ENCODE measurements around the gene TNFRSF9.
"Not testable (repeated sequence)": the region's sequence is repeated elsewhere in the genome, so short reads cannot be mapped to it uniquely, and the experiment has no call there.

The TNFRSF9 gene

GRCh38 chr1:7921796-7922195 is 18.8 kb downstream of the TNFRSF9 start:
- H3K4me3 ChIP-seq (replicated peaks; ENCODE audit: low read depth, low read length): no peak overlapping the region
- DNase-seq (ENCODE audit: extremely low read depth, low read depth): no peak
- TF ChIP-seq, protein P1, sequence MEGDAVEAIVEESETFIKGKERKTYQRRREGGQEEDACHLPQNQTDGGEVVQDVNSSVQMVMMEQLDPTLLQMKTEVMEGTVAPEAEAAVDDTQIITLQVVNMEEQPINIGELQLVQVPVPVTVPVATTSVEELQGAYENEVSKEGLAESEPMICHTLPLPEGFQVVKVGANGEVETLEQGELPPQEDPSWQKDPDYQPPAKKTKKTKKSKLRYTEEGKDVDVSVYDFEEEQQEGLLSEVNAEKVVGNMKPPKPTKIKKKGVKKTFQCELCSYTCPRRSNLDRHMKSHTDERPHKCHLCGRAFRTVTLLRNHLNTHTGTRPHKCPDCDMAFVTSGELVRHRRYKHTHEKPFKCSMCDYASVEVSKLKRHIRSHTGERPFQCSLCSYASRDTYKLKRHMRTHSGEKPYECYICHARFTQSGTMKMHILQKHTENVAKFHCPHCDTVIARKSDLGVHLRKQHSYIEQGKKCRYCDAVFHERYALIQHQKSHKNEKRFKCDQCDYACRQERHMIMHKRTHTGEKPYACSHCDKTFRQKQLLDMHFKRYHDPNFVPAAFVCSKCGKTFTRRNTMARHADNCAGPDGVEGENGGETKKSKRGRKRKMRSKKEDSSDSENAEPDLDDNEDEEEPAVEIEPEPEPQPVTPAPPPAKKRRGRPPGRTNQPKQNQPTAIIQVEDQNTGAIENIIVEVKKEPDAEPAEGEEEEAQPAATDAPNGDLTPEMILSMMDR (IDR thresholded peaks at IDR 0.05; ENCODE audit: low read depth, low read length, missing control alignments): no peak

DNA sequence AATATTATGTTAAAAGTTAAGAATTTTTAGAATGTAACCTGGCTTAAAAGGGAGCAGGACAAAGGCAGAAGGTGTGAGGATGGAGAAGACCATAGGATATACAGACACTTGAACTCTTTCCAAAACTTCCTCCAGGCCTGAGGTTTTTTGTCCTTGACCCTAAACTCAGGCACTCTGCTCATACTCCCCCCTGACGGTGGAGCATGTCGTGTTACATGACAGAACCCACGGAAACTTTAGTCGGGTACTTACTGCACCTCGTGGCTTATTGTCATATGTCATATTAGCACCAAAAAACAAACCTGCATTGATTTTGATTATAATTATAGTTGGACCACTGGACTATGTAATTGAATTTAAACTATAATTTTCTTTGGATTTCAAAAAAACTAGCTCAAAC is 20.8 kb downstream of the TNFRSF9 start:
- TF ChIP-seq, protein P1 (IDR thresholded peaks at IDR 0.05; ENCODE audit: low read depth, low read length, missing control alignments): no peak
- DNase-seq (ENCODE audit: extremely low read depth, low read depth): no peak
- no peak overlapping the region for H3K4me3 ChIP-seq (replicated peaks; ENCODE audit: low read depth, low read length)

DNA sequence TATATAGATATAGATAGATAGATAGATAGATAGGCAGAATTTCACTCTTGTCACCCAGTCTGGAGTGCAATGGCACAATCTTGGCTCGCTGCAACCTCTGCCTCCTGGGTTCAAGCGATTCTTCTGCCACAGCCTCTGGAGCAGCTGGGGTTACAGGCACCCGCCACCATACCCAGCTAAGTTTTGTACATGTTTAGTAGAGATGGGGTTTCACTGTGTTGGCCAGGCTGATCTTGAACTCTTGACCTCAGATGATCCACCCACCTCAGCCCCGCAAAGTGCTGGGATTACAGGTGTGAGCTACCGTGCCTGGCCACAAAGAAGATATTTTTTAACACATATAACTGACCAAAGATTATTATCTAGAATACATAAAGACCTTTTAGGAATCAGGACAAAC is 22.7 kb downstream of the TNFRSF9 start:
- not testable (repeated sequence) for H3K4me3 ChIP-seq (replicated peaks; ENCODE audit: low read depth, low read length); DNase-seq (ENCODE audit: extremely low read depth, low read depth)

DNA sequence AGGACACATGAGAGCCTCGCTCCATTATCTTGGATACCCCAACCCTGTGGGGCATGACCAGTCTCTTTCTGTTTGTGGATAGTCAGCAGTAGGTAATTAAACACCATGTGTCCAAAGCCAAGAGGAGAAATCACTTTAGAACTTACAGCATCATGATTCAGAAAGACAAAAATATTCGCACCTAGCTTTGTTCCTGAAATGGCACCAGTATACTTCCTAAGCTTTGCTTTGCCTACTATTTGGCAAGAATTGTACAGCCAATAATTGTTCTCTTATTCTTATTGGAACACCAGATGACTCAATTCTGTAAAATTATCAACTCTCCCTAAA is 24.2 kb downstream of the TNFRSF9 start:
- TF ChIP-seq, protein P1 (IDR thresholded peaks at IDR 0.05; ENCODE audit: low read depth, low read length, missing control alignments): no peak
- no peak overlapping the region for H3K4me3 ChIP-seq (replicated peaks; ENCODE audit: low read depth, low read length)
- no peak for DNase-seq (ENCODE audit: extremely low read depth, low read depth)

- TF ChIP-seq, protein P1 (IDR thresholded peaks at IDR 0.05; ENCODE audit: low read depth, low read length, missing control alignments): no peak
- DNase-seq (ENCODE audit: extremely low read depth, low read depth): no peak
- H3K4me3 ChIP-seq (replicated peaks; ENCODE audit: low read depth, low read length): no peak overlapping the region
Observed at GRCh38 chr1:7915826-7916500, 24.7 kb downstream of the TNFRSF9 start.

GRCh38 chr1:7912743-7913557 is 27.7 kb downstream of the TNFRSF9 start:
- no peak overlapping the region for H3K4me3 ChIP-seq (replicated peaks; ENCODE audit: low read depth, low read length)
- TF ChIP-seq, protein P1 (IDR thresholded peaks at IDR 0.05; ENCODE audit: low read depth, low read length, missing control alignments): no peak
- DNase-seq (ENCODE audit: extremely low read depth, low read depth): no peak

DNA sequence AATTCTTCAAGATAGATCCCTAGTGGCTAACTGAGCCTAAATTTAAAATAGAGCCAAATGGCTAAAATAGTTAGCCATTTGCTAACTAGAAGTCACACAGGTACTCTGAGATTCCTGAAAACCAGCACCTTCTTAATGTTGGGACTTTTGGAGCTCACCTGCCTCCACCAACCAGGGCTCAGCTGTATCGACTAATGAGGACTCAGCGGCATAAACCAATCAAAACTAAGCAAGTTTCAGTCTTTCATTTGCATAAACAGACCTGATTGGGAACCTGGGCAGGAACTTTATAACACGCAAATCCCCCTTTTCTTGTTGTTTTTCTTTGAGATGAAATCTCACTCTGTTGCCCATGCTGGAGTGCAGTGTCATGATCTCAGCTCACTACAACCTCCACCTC is 28.5 kb downstream of the TNFRSF9 start:
- H3K4me3 ChIP-seq (replicated peaks; ENCODE audit: low read depth, low read length): no peak overlapping the region
- DNase-seq (ENCODE audit: extremely low read depth, low read depth): no peak
- TF ChIP-seq, protein P1 (IDR thresholded peaks at IDR 0.05; ENCODE audit: low read depth, low read length, missing control alignments): no peak
